HG03103 (cell line): Measurements from ENCODE around the gene GIGYF2.
"Not testable (repeated sequence)": the region's sequence is repeated elsewhere in the genome, so short reads cannot be mapped to it uniquely, and the experiment has no call there.

Source experiments
- ATAC-seq: cut with Tn5 transposase; IDR thresholded peaks from one replicate; pipeline ENCODE4 v1.9.1; 2021; ENCODE audit warnings: low read depth; ENCODE audit not compliant: unreplicated experiment

Gene GIGYF2

GRCh38 chr2:232697059-232697806, at the start of gene GIGYF2:
Gene GIGYF2 (plus strand): TSS chr2:232697331. CDS start chr2:232735198, 37,867 bp downstream.
- peak; percentile 78 for ATAC-seq

GRCh38 chr2:232649033-232649432, 48.1 kb upstream of the GIGYF2 start:
- ATAC-seq = no peak

- no peak for ATAC-seq
Observed at GRCh38 chr2:232652505-232652851, 44.7 kb upstream of the GIGYF2 start.

GRCh38 chr2:232653441-232653840, 43.7 kb upstream of the GIGYF2 start:
- no peak for ATAC-seq

GRCh38 chr2:232655392-232655791, 41.7 kb upstream of the GIGYF2 start:
- no peak for ATAC-seq

GRCh38 chr2:232658217-232658785, 38.8 kb upstream of the GIGYF2 start:
- ATAC-seq = no peak

GRCh38 chr2:232659359-232659758, 37.8 kb upstream of the GIGYF2 start:
- no peak for ATAC-seq

- no peak for ATAC-seq
Observed at GRCh38 chr2:232662486-232663260, 34.5 kb upstream of the GIGYF2 start.

GRCh38 chr2:232666051-232666805, 30.9 kb upstream of the GIGYF2 start:
- no peak for ATAC-seq

GRCh38 chr2:232667989-232668583, 29.0 kb upstream of the GIGYF2 start:
- ATAC-seq = no peak

- no peak for ATAC-seq
Observed at GRCh38 chr2:232668805-232669444, 28.2 kb upstream of the GIGYF2 start.

GRCh38 chr2:232672588-232672987, 24.5 kb upstream of the GIGYF2 start:
- ATAC-seq = no peak

GRCh38 chr2:232674491-232674890, 22.6 kb upstream of the GIGYF2 start:
- no peak for ATAC-seq

- no peak for ATAC-seq
Observed at GRCh38 chr2:232675381-232675780, 21.8 kb upstream of the GIGYF2 start.

- no peak for ATAC-seq
Observed at GRCh38 chr2:232680006-232680405, 17.1 kb upstream of the GIGYF2 start.

GRCh38 chr2:232681527-232681926, 15.6 kb upstream of the GIGYF2 start:
- ATAC-seq = no peak

- no peak for ATAC-seq
Observed at GRCh38 chr2:232683368-232683767, 13.8 kb upstream of the GIGYF2 start.

GRCh38 chr2:232685391-232685790, 11.7 kb upstream of the GIGYF2 start:
- ATAC-seq = not testable (repeated sequence)

- ATAC-seq = no peak
Observed at GRCh38 chr2:232687382-232688160, 9.6 kb upstream of the GIGYF2 start.
